Measurements from ENCODE around the gene OR2V2.
"Not testable (repeated sequence)": the region's sequence is repeated elsewhere in the genome, so short reads cannot be mapped to it uniquely, and the experiment has no call there.

OR2V2 gene

DNA sequence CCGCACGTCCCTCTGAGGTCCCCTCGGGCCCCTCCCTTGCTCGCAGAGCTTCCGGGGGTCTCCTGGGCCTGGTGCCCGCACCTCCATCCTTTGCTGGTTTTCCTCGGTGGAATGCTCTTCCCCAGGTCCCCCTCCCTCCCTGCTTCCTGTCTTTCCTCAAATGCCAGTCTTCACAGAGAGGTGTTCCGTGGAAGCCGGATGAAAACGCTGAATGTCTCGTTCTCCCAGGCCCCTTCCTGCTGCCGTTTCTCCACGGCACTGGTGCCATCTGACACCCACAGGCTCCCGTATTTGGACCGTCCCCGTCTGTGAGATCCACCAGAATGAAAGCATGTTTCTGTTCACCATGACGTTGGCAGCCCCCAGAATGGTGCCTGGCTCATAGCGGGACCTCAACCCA lies 20.5 kb upstream of the OR2V2 start:
- H3K36me3 Mint-ChIP-seq (ENCODE audit: low read depth) = no peaks in the 10 kb centered on the region
- H3K27ac Mint-ChIP-seq = no peak overlapping the region
- no peak overlapping the region for H3K4me3 Mint-ChIP-seq
- intact Hi-C loops (cut with micrococcal nuclease) = no loop called here
- peaks cover 9% of the 10 kb centered on the region for H3K9me3 Mint-ChIP-seq
- peaks cover 6% of the 10 kb centered on the region for H3K4me1 Mint-ChIP-seq (ENCODE audit: low read depth)
- H3K27me3 Mint-ChIP-seq = peaks cover 43% of the 10 kb centered on the region

GRCh38 chr5:181127456-181127855 lies 19.9 kb upstream of the OR2V2 start:
- Mint-ChIP-seq H3K9me3 (peaks cover 9% of the 10 kb centered on the region), H3K4me3 (no peak overlapping the region), H3K27ac (no peak overlapping the region), H3K27me3 (peaks cover 37% of the 10 kb centered on the region), H3K4me1 (ENCODE audit: low read depth) (no peaks in the 10 kb centered on the region), H3K36me3 (ENCODE audit: low read depth) (no peaks in the 10 kb centered on the region)
- intact Hi-C loops (cut with micrococcal nuclease) = no loop called here

GRCh38 chr5:181127907-181128626 lies 19.3 kb upstream of the OR2V2 start:
- intact Hi-C loops (cut with micrococcal nuclease) = no loop called here
- Mint-ChIP-seq H3K4me3 (no peak overlapping the region), H3K4me1 (ENCODE audit: low read depth) (no peaks in the 10 kb centered on the region), H3K9me3 (peaks cover 9% of the 10 kb centered on the region), H3K36me3 (ENCODE audit: low read depth) (no peaks in the 10 kb centered on the region), H3K27me3 (peaks cover 37% of the 10 kb centered on the region), H3K27ac (no peak overlapping the region)

GRCh38 chr5:181129601-181130000 lies 17.8 kb upstream of the OR2V2 start:
- H3K4me1 Mint-ChIP-seq (ENCODE audit: low read depth) = no peaks in the 10 kb centered on the region
- intact Hi-C loops (cut with micrococcal nuclease) = no loop called here
- peaks cover 40% of the 10 kb centered on the region for H3K27me3 Mint-ChIP-seq
- H3K4me3 Mint-ChIP-seq = no peak overlapping the region
- H3K27ac Mint-ChIP-seq = no peak overlapping the region
- H3K9me3 Mint-ChIP-seq = peaks cover 6% of the 10 kb centered on the region
- no peaks in the 10 kb centered on the region for H3K36me3 Mint-ChIP-seq (ENCODE audit: low read depth)

GRCh38 chr5:181130081-181130480 lies 17.3 kb upstream of the OR2V2 start:
- intact Hi-C loops (cut with micrococcal nuclease); H3K4me1 Mint-ChIP-seq (ENCODE audit: low read depth); H3K4me3 Mint-ChIP-seq; H3K9me3 Mint-ChIP-seq; H3K36me3 Mint-ChIP-seq (ENCODE audit: low read depth); H3K27ac Mint-ChIP-seq: not testable (repeated sequence)
- H3K27me3 Mint-ChIP-seq = peaks cover 40% of the 10 kb centered on the region

- H3K27me3 Mint-ChIP-seq = peaks cover 44% of the 10 kb centered on the region
- peaks cover 9% of the 10 kb centered on the region for H3K4me1 Mint-ChIP-seq (ENCODE audit: low read depth)
- no peaks in the 10 kb centered on the region for H3K36me3 Mint-ChIP-seq (ENCODE audit: low read depth)
- no peak within 1 kb of the TSS for H3K27ac Mint-ChIP-seq
- intact Hi-C loops (cut with micrococcal nuclease) = no loop called here
- no peaks in the 10 kb centered on the region for H3K9me3 Mint-ChIP-seq
- H3K4me3 Mint-ChIP-seq = no peak within 1 kb of the TSS
Observed at GRCh38 chr5:181130832-181131496, 16.4 kb upstream of the OR2V2 start, which contains the start of gene OR2V1. Gene OR2V1, minus strand, starts transcription at chr5:181131169. Its CDS starts 5,865 bp downstream, at chr5:181125304.

DNA sequence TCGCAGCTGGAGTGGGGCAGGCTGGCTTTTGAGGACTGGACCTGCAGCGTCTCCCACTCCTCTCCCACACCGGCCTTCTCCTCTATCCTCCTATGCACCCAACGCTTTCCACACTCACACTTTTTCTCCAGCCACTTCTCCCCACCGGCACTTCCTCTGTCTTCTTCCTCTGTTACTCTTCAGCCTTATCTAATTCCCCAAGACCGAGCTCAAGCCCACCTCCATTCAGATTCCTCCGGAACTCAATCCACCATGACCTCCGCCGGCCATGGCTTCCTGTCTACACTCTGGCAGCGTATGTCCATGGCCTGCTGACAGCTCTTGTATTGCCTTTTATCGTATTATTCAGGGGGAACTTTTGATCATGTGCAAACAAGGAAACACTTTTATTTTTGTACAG lies 15.9 kb upstream of the OR2V2 start:
- peaks cover 9% of the 10 kb centered on the region for H3K4me1 Mint-ChIP-seq (ENCODE audit: low read depth)
- H3K9me3 Mint-ChIP-seq = no peaks in the 10 kb centered on the region
- peaks cover 42% of the 10 kb centered on the region for H3K27me3 Mint-ChIP-seq
- intact Hi-C loops (cut with micrococcal nuclease) = no loop called here
- no peaks in the 10 kb centered on the region for H3K36me3 Mint-ChIP-seq (ENCODE audit: low read depth)
- H3K27ac Mint-ChIP-seq = no peak overlapping the region
- H3K4me3 Mint-ChIP-seq = no peak overlapping the region

GRCh38 chr5:181133083-181133482 lies 14.3 kb upstream of the OR2V2 start:
- Mint-ChIP-seq H3K36me3 (ENCODE audit: low read depth) (no peaks in the 10 kb centered on the region), H3K9me3 (no peaks in the 10 kb centered on the region), H3K27ac (no peak overlapping the region), H3K4me3 (no peak overlapping the region), H3K4me1 (ENCODE audit: low read depth) (peaks cover 9% of the 10 kb centered on the region), H3K27me3 (peaks cover 40% of the 10 kb centered on the region)
- intact Hi-C loops (cut with micrococcal nuclease) = no loop called here

- no peak overlapping the region for H3K27ac Mint-ChIP-seq
- no peak overlapping the region for H3K4me3 Mint-ChIP-seq
- no peaks in the 10 kb centered on the region for H3K36me3 Mint-ChIP-seq (ENCODE audit: low read depth)
- H3K27me3 Mint-ChIP-seq = peaks cover 35% of the 10 kb centered on the region
- H3K9me3 Mint-ChIP-seq = no peaks in the 10 kb centered on the region
- intact Hi-C loops (cut with micrococcal nuclease) = no loop called here
- H3K4me1 Mint-ChIP-seq (ENCODE audit: low read depth) = peaks cover 9% of the 10 kb centered on the region
Observed at GRCh38 chr5:181133610-181134231, 13.7 kb upstream of the OR2V2 start.

GRCh38 chr5:181134259-181134658 lies 13.1 kb upstream of the OR2V2 start:
- Mint-ChIP-seq H3K27me3 (peaks cover 34% of the 10 kb centered on the region), H3K4me3 (no peak overlapping the region), H3K27ac (no peak overlapping the region), H3K4me1 (ENCODE audit: low read depth) (peaks cover 9% of the 10 kb centered on the region), H3K9me3 (no peaks in the 10 kb centered on the region), H3K36me3 (ENCODE audit: low read depth) (no peaks in the 10 kb centered on the region)
- intact Hi-C loops (cut with micrococcal nuclease) = no loop called here

DNA sequence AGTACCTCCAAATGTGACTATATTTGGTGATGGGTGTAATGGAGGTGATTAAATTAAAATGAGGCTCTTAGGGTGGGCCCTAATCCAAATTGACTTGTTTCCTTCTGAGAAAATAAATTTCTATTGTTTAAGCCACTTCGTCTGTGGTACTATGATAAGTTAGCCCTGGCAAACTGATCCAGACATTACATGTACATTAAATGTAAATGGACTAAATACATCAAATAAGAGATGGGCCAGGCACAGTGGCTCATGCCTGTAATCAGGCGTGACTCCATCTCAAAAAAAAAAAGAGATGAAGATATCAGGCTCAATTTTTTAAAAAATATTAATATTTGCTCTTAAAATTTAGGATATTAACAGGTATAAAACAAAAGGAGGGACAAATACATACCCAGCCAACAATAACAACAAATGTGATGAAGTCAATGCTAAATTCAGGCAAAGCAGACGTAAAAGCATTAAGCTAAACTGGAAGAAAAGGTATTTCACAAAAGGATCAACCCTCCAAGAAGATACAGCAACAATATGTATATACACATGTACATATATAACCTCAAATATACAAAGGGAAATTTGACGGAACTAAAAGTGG lies 10.9 kb upstream of the OR2V2 start:
- intact Hi-C loops (cut with micrococcal nuclease) = no loop called here
- no peaks in the 10 kb centered on the region for H3K9me3 Mint-ChIP-seq
- no peak overlapping the region for H3K27ac Mint-ChIP-seq
- peaks cover 9% of the 10 kb centered on the region for H3K4me1 Mint-ChIP-seq (ENCODE audit: low read depth)
- H3K36me3 Mint-ChIP-seq (ENCODE audit: low read depth) = no peaks in the 10 kb centered on the region
- peaks cover 32% of the 10 kb centered on the region for H3K27me3 Mint-ChIP-seq
- no peak overlapping the region for H3K4me3 Mint-ChIP-seq

DNA sequence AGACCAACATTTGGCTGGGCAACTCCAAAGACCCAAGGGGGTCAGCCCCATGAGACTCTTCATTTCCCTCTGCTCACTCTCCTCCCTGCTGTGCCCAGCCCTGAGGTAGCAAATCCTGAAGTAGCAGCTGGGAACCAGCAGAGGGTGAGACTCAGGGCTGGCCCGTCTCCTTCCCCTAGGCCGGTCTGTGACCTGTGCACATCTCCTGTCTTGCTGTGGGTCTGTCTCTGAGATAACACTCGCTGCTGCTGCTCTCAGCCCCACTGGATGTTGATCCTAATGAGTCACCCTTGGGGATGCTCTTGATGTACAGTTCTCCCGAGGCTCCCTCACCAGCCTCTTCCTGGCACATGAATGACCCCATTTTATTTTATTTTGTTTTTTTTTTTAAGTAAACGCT lies 9.1 kb upstream of the OR2V2 start:
- Mint-ChIP-seq H3K36me3 (ENCODE audit: low read depth) (no peaks in the 10 kb centered on the region), H3K27me3 (peaks cover 28% of the 10 kb centered on the region), H3K27ac (no peak overlapping the region), H3K9me3 (no peaks in the 10 kb centered on the region), H3K4me1 (ENCODE audit: low read depth) (peaks cover 9% of the 10 kb centered on the region), H3K4me3 (no peak overlapping the region)
- intact Hi-C loops (cut with micrococcal nuclease) = no loop called here

GRCh38 chr5:181140766-181141165 lies 6.6 kb upstream of the OR2V2 start:
- peaks cover 14% of the 10 kb centered on the region for H3K27me3 Mint-ChIP-seq
- intact Hi-C loops (cut with micrococcal nuclease) = no loop called here
- H3K36me3 Mint-ChIP-seq (ENCODE audit: low read depth) = no peaks in the 10 kb centered on the region
- no peak overlapping the region for H3K27ac Mint-ChIP-seq
- no peaks in the 10 kb centered on the region for H3K9me3 Mint-ChIP-seq
- H3K4me1 Mint-ChIP-seq (ENCODE audit: low read depth) = no peaks in the 10 kb centered on the region
- H3K4me3 Mint-ChIP-seq = no peak overlapping the region

DNA sequence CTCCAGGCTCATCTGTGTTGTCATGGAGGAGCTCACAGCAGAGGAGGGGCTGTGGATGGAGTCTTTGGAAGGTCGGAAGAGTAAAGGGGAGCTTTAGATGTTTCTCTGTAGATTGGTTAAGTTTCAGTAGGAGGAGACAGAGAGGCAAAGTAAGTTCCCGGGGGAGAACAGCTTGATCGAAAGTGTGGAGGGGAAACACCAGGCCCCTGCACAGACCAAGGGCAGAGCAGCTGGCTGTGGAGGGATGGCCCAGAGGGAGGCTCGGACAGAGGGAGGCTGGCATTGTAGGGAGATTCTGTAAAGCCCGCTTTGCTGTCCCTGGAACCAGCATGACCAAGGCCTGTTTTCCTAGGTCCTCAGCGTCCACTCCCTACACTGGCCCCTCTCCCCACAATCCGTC lies 5.3 kb upstream of the OR2V2 start:
- no peaks in the 10 kb centered on the region for H3K4me1 Mint-ChIP-seq (ENCODE audit: low read depth)
- no peaks in the 10 kb centered on the region for H3K9me3 Mint-ChIP-seq
- no peaks in the 10 kb centered on the region for H3K36me3 Mint-ChIP-seq (ENCODE audit: low read depth)
- intact Hi-C loops (cut with micrococcal nuclease) = no loop called here
- H3K4me3 Mint-ChIP-seq = no peak overlapping the region
- H3K27me3 Mint-ChIP-seq = peaks cover 18% of the 10 kb centered on the region
- no peak overlapping the region for H3K27ac Mint-ChIP-seq

All from dendritic cell treated with granulocyte-macrophage colony-stimulating factor and Interleukin-4, amounts not matched to agents 40 ng/mL and 50 ng/mL, for 4 days (primary cell).